Colonic mucosa (tissue), 4 donors: Measurements from ENCODE around the gene OR11A1. TPM values are rescaled to one million over a fixed set of nuclear protein-coding genes. Genes with fewer than 3 reads are reported as not detected.

ENCODE experiments used
- DNase-seq: peaks from one replicate; pipeline ENCODE4 v3.0.0-alpha.2; 2020
- H3K27ac ChIP-seq: fragments of 200-600 bp; one replicate; pipeline ENCODE4 v1.8.0; 2021
- H3K27me3 ChIP-seq: fragments of 200-600 bp; one replicate; pipeline ENCODE4 v1.8.0; 2021
- H3K36me3 ChIP-seq: fragments of 200-600 bp; one replicate; pipeline ENCODE4 v1.8.0; 2021
- H3K4me1 ChIP-seq: fragments of 200-600 bp; one replicate; pipeline ENCODE4 v1.8.0; 2021; ENCODE audit warnings: mild to moderate bottlenecking
- H3K4me3 ChIP-seq: fragments of 200-600 bp; one replicate; pipeline ENCODE4 v1.8.0; 2021
- H3K9ac ChIP-seq, 2 donors: one replicate each; pipeline ENCODE4 v1.7.0; 2013; ENCODE audit warnings: control low read depth in 2 of 2, low read depth in 2 of 2, low read length in 2 of 2
- H3K9me3 ChIP-seq: fragments of 200-600 bp; one replicate; pipeline ENCODE4 v1.8.0; 2021
- CTCF ChIP-seq: fragments of 200-600 bp; IDR thresholded peaks from one replicate; pipeline ENCODE4 v1.8.0; 2022; ENCODE audit warnings: antibody characterized with exemption, mild to moderate bottlenecking
- intact Hi-C: fragments of 100-400 bp; cut with DNase I; formaldehyde crosslinking; loops from one replicate; pipeline ENCODE4 v1.14.1; 2022
- total RNA-seq, 2 donors: library from RNA; stranded (reverse); fragmentation: NEBNext Ultra II Directional in 1 of 2; extraction: Animal tissue kit (Norgen Biotek cat#: 25700) in 1 of 2; gene quantifications; one replicate each; pipeline ENCODE4 v1.2.1, GENCODE V29; 2021
- donor health status: healthy.
- donor health status: DM: no; HTN: no; CAD: no.
- donor health status: DM: no; HTN: no; CAD: no.

OR11A1 gene, protein sequence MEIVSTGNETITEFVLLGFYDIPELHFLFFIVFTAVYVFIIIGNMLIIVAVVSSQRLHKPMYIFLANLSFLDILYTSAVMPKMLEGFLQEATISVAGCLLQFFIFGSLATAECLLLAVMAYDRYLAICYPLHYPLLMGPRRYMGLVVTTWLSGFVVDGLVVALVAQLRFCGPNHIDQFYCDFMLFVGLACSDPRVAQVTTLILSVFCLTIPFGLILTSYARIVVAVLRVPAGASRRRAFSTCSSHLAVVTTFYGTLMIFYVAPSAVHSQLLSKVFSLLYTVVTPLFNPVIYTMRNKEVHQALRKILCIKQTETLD
- total RNA-seq = not detected

GRCh38 chr6:29456971-29457370 is at the start of gene OR11A1, which contains the start of gene OR2H1:
Gene OR11A1 (minus strand): TSS chr6:29457071. CDS start chr6:29427641, 29,430 bp downstream.
Gene OR2H1 (plus strand): TSS chr6:29457155. CDS start chr6:29461770, 4,615 bp downstream.
- Histone ChIP-seq H3K27ac (no peak within 1 kb of the TSS), H3K9ac (no peak within 1 kb of the TSS), H3K9me3 (no peaks in the 10 kb centered on the region), H3K27me3 (no peaks in the 10 kb centered on the region), H3K4me1 (no peaks in the 10 kb centered on the region), H3K4me3 (no peak within 1 kb of the TSS), H3K36me3 (no peaks in the 10 kb centered on the region)
- intact Hi-C loops = no loop called here
- TF ChIP-seq CTCF = no peak
- no peak for DNase-seq

DNA sequence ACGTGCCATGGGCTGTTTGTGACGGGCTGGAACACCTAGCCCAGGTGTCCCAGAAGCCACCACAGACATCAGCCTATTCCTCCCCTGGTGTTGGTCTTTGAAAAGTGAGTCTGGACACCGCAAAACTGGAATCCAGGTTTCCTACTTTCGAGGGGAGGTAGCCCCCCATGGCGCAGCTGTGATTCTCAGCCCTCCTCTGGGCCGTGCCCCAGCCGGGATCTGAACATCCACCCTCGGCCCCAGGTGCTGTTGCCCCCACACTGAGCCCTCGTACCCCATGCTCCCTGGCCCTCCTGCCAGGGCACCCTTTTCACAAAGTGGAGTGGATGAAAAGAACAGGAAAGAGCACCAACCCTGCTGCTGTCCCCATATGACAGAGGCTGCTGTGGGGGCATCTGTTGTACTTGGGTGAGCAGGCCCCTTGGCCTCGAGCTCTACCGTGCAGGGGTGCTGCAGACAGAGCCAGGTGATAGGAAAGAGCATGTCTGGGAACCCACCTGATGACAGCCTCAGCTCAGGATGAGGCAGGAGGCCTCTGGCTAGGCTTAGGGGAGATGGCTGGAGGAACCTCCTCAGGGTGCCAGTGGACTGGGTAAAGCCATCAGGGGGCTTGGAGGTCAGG is 49.7 kb upstream of the OR11A1 start:
- intact Hi-C loops = no loop called here
- no peak overlapping the region for H3K27ac ChIP-seq
- H3K36me3 ChIP-seq = no peaks in the 10 kb centered on the region
- no peaks in the 10 kb centered on the region for H3K4me1 ChIP-seq
- no peak for TF ChIP-seq CTCF
- H3K27me3 ChIP-seq = no peaks in the 10 kb centered on the region
- H3K9me3 ChIP-seq = no peaks in the 10 kb centered on the region
- H3K9ac ChIP-seq = no peak overlapping the region
- peak; percentile 4 for DNase-seq
- H3K4me3 ChIP-seq = no peak overlapping the region

GRCh38 chr6:29505808-29506207 is 48.9 kb upstream of the OR11A1 start:
- H3K4me1 ChIP-seq = no peaks in the 10 kb centered on the region
- TF ChIP-seq CTCF = no peak
- H3K27me3 ChIP-seq = no peaks in the 10 kb centered on the region
- H3K9ac ChIP-seq = no peak overlapping the region
- H3K9me3 ChIP-seq = no peaks in the 10 kb centered on the region
- no peak for DNase-seq
- intact Hi-C loops = no loop called here
- H3K27ac ChIP-seq = no peak overlapping the region
- H3K4me3 ChIP-seq = no peak overlapping the region
- no peaks in the 10 kb centered on the region for H3K36me3 ChIP-seq

DNA sequence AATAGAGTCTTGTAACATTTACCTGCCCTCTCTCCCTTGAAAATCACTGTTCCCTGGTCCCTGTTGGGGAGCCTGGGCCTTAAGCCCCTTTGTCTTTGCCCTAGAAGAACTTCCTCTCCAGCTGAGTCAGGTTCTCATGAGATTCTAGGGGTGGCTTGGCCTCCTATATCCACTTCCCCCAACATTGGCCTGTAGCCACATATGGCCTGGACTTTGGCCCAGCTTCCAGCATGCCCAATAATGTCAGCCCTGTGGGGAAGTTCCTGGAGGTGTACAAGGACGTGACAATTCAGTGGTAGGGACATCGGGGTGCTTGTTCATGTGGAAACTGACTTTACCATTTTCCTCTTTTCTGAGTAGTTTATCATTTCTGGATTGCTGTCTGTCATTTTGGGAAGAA is 48.1 kb upstream of the OR11A1 start:
- no peaks in the 10 kb centered on the region for H3K4me1 ChIP-seq
- H3K9me3 ChIP-seq = no peaks in the 10 kb centered on the region
- no peak for TF ChIP-seq CTCF
- intact Hi-C loops = no loop called here
- no peak for DNase-seq
- H3K9ac ChIP-seq = no peak overlapping the region
- no peaks in the 10 kb centered on the region for H3K27me3 ChIP-seq
- H3K27ac ChIP-seq = no peak overlapping the region
- no peaks in the 10 kb centered on the region for H3K36me3 ChIP-seq
- no peak overlapping the region for H3K4me3 ChIP-seq

- Histone ChIP-seq H3K4me1 (no peaks in the 10 kb centered on the region), H3K9ac (no peak overlapping the region), H3K4me3 (no peak overlapping the region), H3K27me3 (no peaks in the 10 kb centered on the region), H3K27ac (no peak overlapping the region), H3K9me3 (no peaks in the 10 kb centered on the region), H3K36me3 (no peaks in the 10 kb centered on the region)
- no peak for DNase-seq
- intact Hi-C loops = no loop called here
- TF ChIP-seq CTCF = no peak
Measured at GRCh38 chr6:29502597-29502996, 45.7 kb upstream of the OR11A1 start.
